Right atrium auricular region (tissue), 2 donors: ENCODE results near the gene CDK11B. TPM values are rescaled to one million over a fixed set of nuclear protein-coding genes. Genes with fewer than 3 reads are reported as not detected.
"Not testable (repeated sequence)": the region's sequence is repeated elsewhere in the genome, so short reads cannot be mapped to it uniquely, and the experiment has no call there.

Experiments used
- DNase-seq: peaks from one replicate; pipeline ENCODE4 v3.0.0-alpha.2; 2019; ENCODE audit warnings: low spot score
- H3K27ac ChIP-seq, 2 donors: fragments of 200-600 bp; sonication (generic); 1 replicate in 1 of 2; 2 replicates in 1 of 2; pipeline ENCODE4 v1.5.1; 2016 to 2019
- H3K27me3 ChIP-seq, 2 donors: fragments of 200-600 bp; sonication (generic); one replicate each; pipeline versions ENCODE4 v1.5.1 to v1.6.0; 2017 to 2019
- H3K36me3 ChIP-seq: fragments of 200-600 bp; sonication (generic); one replicate; pipeline ENCODE4 v1.5.1; 2016
- H3K4me1 ChIP-seq, 2 donors: fragments of 200-600 bp; sonication (generic); one replicate each; pipeline versions ENCODE4 v1.5.1 to v1.6.0; 2017 to 2019
- H3K4me3 ChIP-seq, 2 donors: fragments of 200-600 bp; sonication (generic); 1 replicate in 1 of 2; 2 replicates in 1 of 2; pipeline ENCODE4 v1.5.1; 2017 to 2019; ENCODE audit warnings: mild to moderate bottlenecking in 1 of 2, moderate library complexity in 1 of 2
- H3K9me3 ChIP-seq, 2 donors: fragments of 200-600 bp; sonication (generic); one replicate each; pipeline ENCODE4 v1.5.1; 2019
- total RNA-seq, 2 donors: library from RNA; depleted of rRNA; stranded (reverse); fragments of >200 nt; gene quantifications; one replicate each; pipeline ENCODE4 v1.1.0, GENCODE V29; 2016
- TF ChIP-seq, protein P1 (sequence below), 2 donors: fragments of 200-600 bp; sonication (generic); IDR thresholded peaks; one replicate each; pipeline ENCODE4 v1.5.1; 2019; ENCODE audit warnings: antibody characterized with exemption in 2 of 2

CDK11B gene
- total RNA-seq, 2 donors from 2014 or later, result 16.2 to 19.7 TPM

GRCh38 chr1:1696431-1697357, 37.9 kb upstream of the CDK11B start:
- H3K36me3 ChIP-seq, H3K4me3 ChIP-seq, H3K4me1 ChIP-seq, H3K9me3 ChIP-seq, DNase-seq, H3K27me3 ChIP-seq, H3K27ac ChIP-seq: not testable (repeated sequence)

DNA sequence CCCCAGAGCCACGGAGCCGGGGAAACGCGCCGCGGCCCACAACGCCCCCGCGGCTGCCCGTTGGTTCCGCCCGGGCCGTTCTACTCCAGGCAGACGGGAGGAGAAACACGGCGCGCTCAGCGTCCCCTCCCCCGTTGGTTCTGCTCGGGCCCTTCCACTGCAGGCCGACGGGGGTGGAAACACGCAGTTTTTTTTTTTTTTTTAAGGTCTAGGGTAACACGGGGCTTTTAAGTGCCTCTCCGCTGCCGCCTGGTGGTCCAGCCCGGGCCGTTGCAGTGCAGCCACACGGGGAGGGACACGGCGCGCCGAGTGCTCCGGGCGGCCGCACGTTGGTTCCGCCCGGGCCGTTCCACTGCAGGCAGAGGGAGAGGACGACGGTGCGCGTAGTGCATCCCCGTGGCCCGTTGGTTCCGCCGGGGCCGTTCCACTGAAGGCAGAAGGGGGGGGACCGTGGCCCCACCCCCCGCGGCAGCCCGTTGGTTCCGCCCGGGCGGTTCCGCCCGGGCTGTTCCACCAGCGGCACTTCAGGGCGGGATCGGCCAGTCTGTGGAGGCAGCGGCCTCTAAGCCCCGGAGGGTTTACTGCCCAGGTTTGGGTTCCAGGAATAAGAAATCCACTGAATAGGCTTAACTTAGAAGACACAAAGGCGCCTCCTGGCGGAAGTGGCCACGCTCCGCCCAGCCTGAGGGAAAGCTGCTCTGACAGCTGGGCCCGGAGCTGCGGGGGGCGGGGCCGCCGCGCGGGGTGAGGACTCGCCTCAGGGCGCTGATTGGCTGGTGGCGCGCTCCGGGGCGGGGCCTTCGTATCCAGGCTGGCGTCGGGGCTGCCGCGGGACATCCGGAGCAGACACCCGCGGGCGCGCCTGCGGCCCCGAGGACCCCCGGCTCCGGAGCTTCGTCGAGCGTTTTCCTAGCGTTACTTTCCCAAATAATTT, 34.2 kb upstream of the CDK11B start, which contains the start of gene SLC35E2B:
SLC35E2B (minus strand) TSS at position 82 of the 934 bp plus-strand sequence. CDS start 16,096 bp downstream, outside the sequence.
- H3K9me3 ChIP-seq, H3K27me3 ChIP-seq: not testable (repeated sequence)

DNA sequence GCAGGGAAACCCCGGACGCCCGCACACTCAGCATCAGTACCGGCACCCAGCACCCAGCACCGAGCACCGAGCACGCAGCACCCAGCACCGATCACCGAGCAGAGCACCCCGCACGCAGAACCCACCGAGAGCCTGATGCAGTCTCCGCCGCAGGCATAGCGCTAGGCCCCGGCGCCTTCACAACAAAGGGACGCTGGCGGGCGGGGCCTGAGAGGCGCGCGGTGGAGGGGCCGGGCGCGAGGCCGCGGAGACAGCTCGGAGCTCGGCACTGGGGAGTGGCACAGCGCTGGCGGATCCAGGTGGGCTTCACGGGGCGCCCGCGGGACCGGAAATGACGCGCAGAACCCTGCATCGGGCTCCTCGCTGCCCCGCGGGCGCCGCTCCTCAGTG, 33.5 kb upstream of the CDK11B start:
- not testable (repeated sequence) for H3K9me3 ChIP-seq, H3K4me1 ChIP-seq, DNase-seq, H3K27me3 ChIP-seq, H3K36me3 ChIP-seq
- Histone ChIP-seq H3K4me3 (peak overlapping the region; percentile 49 to 68), H3K27ac (peak overlapping the region; percentile 85 to 86)

More for the DNA sequence above, 34.2 kb upstream of the CDK11B start, which contains the start of gene SLC35E2B:
- H3K4me1 ChIP-seq, H3K36me3 ChIP-seq: not testable (repeated sequence)
- peak; percentile 90 for DNase-seq
- H3K4me3 ChIP-seq, result peak within 1 kb of the TSS; percentile 49 to 68
- H3K27ac ChIP-seq, result peak within 1 kb of the TSS; percentile 85 to 86

GRCh38 chr1:1691443-1691842, 32.6 kb upstream of the CDK11B start:
- not testable (repeated sequence) for H3K36me3 ChIP-seq, H3K27ac ChIP-seq, H3K4me1 ChIP-seq, DNase-seq, H3K9me3 ChIP-seq, H3K27me3 ChIP-seq
- H3K4me3 ChIP-seq, result peak overlapping the region in 1 of 2 donors; percentile 36

DNA sequence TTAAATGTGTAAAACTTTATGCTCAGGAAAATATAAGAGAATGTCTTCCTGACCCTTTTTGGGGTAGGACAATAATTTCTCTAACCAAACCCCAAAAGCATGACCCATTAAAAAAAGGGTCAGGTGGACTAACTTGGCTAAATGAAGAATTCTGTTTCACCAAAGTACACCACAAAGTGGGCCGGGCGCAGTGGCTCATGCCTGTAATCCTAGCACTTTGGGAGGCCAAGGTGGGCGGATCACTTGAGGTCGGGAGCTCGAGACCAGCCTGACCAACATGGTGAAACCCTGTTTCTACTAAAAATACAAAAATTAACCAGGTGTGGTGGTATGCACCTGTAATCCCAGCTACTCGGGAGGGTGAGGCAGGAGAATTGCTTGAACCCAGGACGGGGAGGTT, 30.7 kb upstream of the CDK11B start:
- H3K36me3 ChIP-seq, H3K27me3 ChIP-seq, H3K4me1 ChIP-seq, H3K9me3 ChIP-seq, H3K4me3 ChIP-seq, DNase-seq, H3K27ac ChIP-seq: not testable (repeated sequence)

- Histone ChIP-seq H3K4me3 (no peak overlapping the region), H3K27me3 (no peaks in the 10 kb centered on the region), H3K9me3 (no peaks in the 10 kb centered on the region), H3K27ac (no peak overlapping the region), H3K4me1 (peaks cover 0 to 10% of the 10 kb centered on the region in 2 donors), H3K36me3 (no peaks in the 10 kb centered on the region)
- TF ChIP-seq, protein P1, sequence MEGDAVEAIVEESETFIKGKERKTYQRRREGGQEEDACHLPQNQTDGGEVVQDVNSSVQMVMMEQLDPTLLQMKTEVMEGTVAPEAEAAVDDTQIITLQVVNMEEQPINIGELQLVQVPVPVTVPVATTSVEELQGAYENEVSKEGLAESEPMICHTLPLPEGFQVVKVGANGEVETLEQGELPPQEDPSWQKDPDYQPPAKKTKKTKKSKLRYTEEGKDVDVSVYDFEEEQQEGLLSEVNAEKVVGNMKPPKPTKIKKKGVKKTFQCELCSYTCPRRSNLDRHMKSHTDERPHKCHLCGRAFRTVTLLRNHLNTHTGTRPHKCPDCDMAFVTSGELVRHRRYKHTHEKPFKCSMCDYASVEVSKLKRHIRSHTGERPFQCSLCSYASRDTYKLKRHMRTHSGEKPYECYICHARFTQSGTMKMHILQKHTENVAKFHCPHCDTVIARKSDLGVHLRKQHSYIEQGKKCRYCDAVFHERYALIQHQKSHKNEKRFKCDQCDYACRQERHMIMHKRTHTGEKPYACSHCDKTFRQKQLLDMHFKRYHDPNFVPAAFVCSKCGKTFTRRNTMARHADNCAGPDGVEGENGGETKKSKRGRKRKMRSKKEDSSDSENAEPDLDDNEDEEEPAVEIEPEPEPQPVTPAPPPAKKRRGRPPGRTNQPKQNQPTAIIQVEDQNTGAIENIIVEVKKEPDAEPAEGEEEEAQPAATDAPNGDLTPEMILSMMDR (IDR thresholded peaks at IDR 0.05), result no peak
- no peak for DNase-seq
These were observed 29.0 kb upstream of the CDK11B start for GRCh38 chr1:1687846-1688245.

DNA sequence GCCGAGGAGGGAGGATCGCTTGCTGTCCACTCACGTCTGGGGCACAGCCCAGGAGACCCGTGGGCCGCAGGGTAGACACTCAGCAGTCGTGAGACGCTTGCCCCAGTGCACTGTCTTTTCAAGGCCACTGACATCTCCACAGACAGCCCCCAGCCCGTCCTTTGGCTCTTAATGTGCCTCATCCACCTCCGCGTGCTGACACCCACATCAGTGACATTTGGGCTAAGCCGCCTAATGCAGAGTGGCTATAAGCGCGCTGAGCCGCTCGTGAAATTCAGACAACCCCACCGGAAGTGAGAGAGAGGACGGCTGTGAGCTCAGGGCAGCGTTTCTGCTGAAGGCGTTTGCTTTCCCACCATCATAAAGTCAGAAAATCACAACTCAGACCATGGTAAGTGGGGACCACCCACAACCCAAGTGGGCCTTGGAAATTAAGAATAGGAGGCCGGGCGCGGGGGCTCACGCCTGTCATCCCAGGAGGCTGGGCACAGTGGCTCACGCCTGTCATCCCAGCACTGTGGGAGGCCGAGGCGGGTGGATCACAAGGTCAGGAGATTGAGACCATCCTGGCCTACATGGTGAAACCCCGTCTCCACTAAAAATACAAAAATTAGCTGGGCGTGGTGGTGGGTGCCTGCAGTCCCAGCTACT, 25.4 kb upstream of the CDK11B start:
- Histone ChIP-seq H3K4me3 (no peak overlapping the region), H3K9me3 (no peaks in the 10 kb centered on the region), H3K4me1 (peaks cover 0 to 17% of the 10 kb centered on the region in 2 donors), H3K27me3 (no peaks in the 10 kb centered on the region), H3K36me3 (no peaks in the 10 kb centered on the region), H3K27ac (no peak overlapping the region)
- DNase-seq, result no peak
- TF ChIP-seq, protein P1 (IDR thresholded peaks at IDR 0.05), result no peak
